ENCODE measurements around the gene TMEFF1. TPM values are rescaled to one million over a fixed set of nuclear protein-coding genes. Genes with fewer than 3 reads are reported as not detected.

TMEFF1 gene
- total and polyA plus RNA-seq, 2 experiments from 2014 or later = 0.34 to 0.43 TPM

GRCh38 chr9:100478192-100478591 is 5.2 kb downstream of the TMEFF1 start:
- no peaks in the 10 kb centered on the region for H3F3A ChIP-seq (ENCODE audit: insufficient read depth)
- no peaks in the 10 kb centered on the region for H4K20me1 ChIP-seq (ENCODE audit: insufficient read depth)
- WGBS, 2 experiments (ENCODE audit: low coverage in 1 of 2, low lambda C conversion rate in 2 of 2, missing lambda C conversion rate in 2 of 2) = 94 to 98% methylated on average over 6 of the region's 6 CpGs
- no peak overlapping the region for H3K9ac ChIP-seq
- 0 out of 2 replicates have a peak, but pooled peaks cover 4% of the 10 kb centered on the region for H3K4me1 ChIP-seq (ENCODE audit: insufficient read depth)
- H3K27me3 ChIP-seq (replicated peaks; ENCODE audit: insufficient read depth) = no peaks in the 10 kb centered on the region
- no peaks in the 10 kb centered on the region for H3K9me3 ChIP-seq (ENCODE audit: low read depth)
- H3K36me3 ChIP-seq (ENCODE audit: low read depth) = no peaks in the 10 kb centered on the region
- no peak overlapping the region for H3K4me2 ChIP-seq (ENCODE audit: unreplicated experiment)
- no peak overlapping the region for H3K4me3 ChIP-seq
- no peaks in the 10 kb centered on the region for H3K9me2 ChIP-seq (ENCODE audit: insufficient read depth)
- no peak overlapping the region for H2AFZ ChIP-seq
- DNase-seq = no peak
- TF ChIP-seq EZH2phosphoT487 (IDR thresholded peaks at IDR 0.05; ENCODE audit: insufficient read depth, low read depth) (no peak), EZH2 (IDR thresholded peaks at IDR 0.05; ENCODE audit: insufficient read depth, poor library complexity, severe bottlenecking) (no peak)
- in situ Hi-C loops (cut with MboI) = no loop called here
- H3K79me2 ChIP-seq (ENCODE audit: insufficient read depth) = peaks cover 10% of the 10 kb centered on the region; the same call in 1 of the 2 replicates
- no peak overlapping the region for H3K27ac ChIP-seq

- Histone ChIP-seq H4K20me1 (ENCODE audit: insufficient read depth) (no peaks in the 10 kb centered on the region), H3K9ac (no peak overlapping the region), H3K9me3 (ENCODE audit: low read depth) (no peaks in the 10 kb centered on the region), H3K4me3 (no peak overlapping the region), H3K27me3 (replicated peaks; ENCODE audit: insufficient read depth) (no peaks in the 10 kb centered on the region), H3K36me3 (ENCODE audit: low read depth) (no peaks in the 10 kb centered on the region), H2AFZ (no peak overlapping the region), H3K27ac (no peak overlapping the region), H3K4me1 (ENCODE audit: insufficient read depth) (no peaks in the 10 kb centered on the region), H3K4me2 (ENCODE audit: unreplicated experiment) (no peak overlapping the region), H3K79me2 (ENCODE audit: insufficient read depth) (peaks cover 10% of the 10 kb centered on the region), H3F3A (ENCODE audit: insufficient read depth) (no peaks in the 10 kb centered on the region), H3K9me2 (ENCODE audit: insufficient read depth) (no peaks in the 10 kb centered on the region)
- DNase-seq = no peak
- WGBS, 2 experiments (ENCODE audit: low coverage in 1 of 2, low lambda C conversion rate in 2 of 2, missing lambda C conversion rate in 2 of 2) = 79 to 82% methylated on average over 2 of the region's 2 CpGs
- TF ChIP-seq EZH2phosphoT487 (IDR thresholded peaks at IDR 0.05; ENCODE audit: insufficient read depth, low read depth) (no peak), EZH2 (IDR thresholded peaks at IDR 0.05; ENCODE audit: insufficient read depth, poor library complexity, severe bottlenecking) (no peak)
- in situ Hi-C loops (cut with MboI) = no loop called here
Measured at GRCh38 chr9:100479820-100480219, 6.9 kb downstream of the TMEFF1 start.

GRCh38 chr9:100485196-100485595 is 12.2 kb downstream of the TMEFF1 start:
- H3K27me3 ChIP-seq (replicated peaks; ENCODE audit: insufficient read depth) = no peaks in the 10 kb centered on the region
- no peak overlapping the region for H3K27ac ChIP-seq
- no peaks in the 10 kb centered on the region for H3K9me3 ChIP-seq (ENCODE audit: low read depth)
- H3K79me2 ChIP-seq (ENCODE audit: insufficient read depth) = peaks cover 18% of the 10 kb centered on the region
- no peaks in the 10 kb centered on the region for H3K9me2 ChIP-seq (ENCODE audit: insufficient read depth)
- H3K4me1 ChIP-seq (ENCODE audit: insufficient read depth) = no peaks in the 10 kb centered on the region
- H3K4me3 ChIP-seq = no peak overlapping the region
- no peak overlapping the region for H2AFZ ChIP-seq
- DNase-seq = no peak
- in situ Hi-C loops (cut with MboI) = no loop called here
- no peaks in the 10 kb centered on the region for H3F3A ChIP-seq (ENCODE audit: insufficient read depth)
- no peaks in the 10 kb centered on the region for H4K20me1 ChIP-seq (ENCODE audit: insufficient read depth)
- no peak overlapping the region for H3K9ac ChIP-seq
- no peaks in the 10 kb centered on the region for H3K36me3 ChIP-seq (ENCODE audit: low read depth)
- H3K4me2 ChIP-seq (ENCODE audit: unreplicated experiment) = no peak overlapping the region
- TF ChIP-seq EZH2 (IDR thresholded peaks at IDR 0.05; ENCODE audit: insufficient read depth, poor library complexity, severe bottlenecking) = no peak
- TF ChIP-seq EZH2phosphoT487 (IDR thresholded peaks at IDR 0.05; ENCODE audit: insufficient read depth, low read depth) = no peak
- WGBS, 2 experiments (ENCODE audit: low coverage in 1 of 2, low lambda C conversion rate in 2 of 2, missing lambda C conversion rate in 2 of 2) = 42 to 67% methylated on average over 1 of the region's 1 CpG

GRCh38 chr9:100486479-100487176 is 13.7 kb downstream of the TMEFF1 start:
- Histone ChIP-seq H3K9ac (no peak overlapping the region), H3K9me2 (ENCODE audit: insufficient read depth) (no peaks in the 10 kb centered on the region), H3K79me2 (ENCODE audit: insufficient read depth) (peaks cover 18% of the 10 kb centered on the region), H4K20me1 (ENCODE audit: insufficient read depth) (no peaks in the 10 kb centered on the region), H3K4me2 (ENCODE audit: unreplicated experiment) (no peak overlapping the region), H3K4me3 (no peak overlapping the region), H3K9me3 (ENCODE audit: low read depth) (no peaks in the 10 kb centered on the region), H2AFZ (no peak overlapping the region), H3F3A (ENCODE audit: insufficient read depth) (no peaks in the 10 kb centered on the region), H3K4me1 (ENCODE audit: insufficient read depth) (peaks cover 5% of the 10 kb centered on the region; the same call in 1 of the 2 replicates), H3K27ac (no peak overlapping the region), H3K27me3 (replicated peaks; ENCODE audit: insufficient read depth) (no peaks in the 10 kb centered on the region), H3K36me3 (ENCODE audit: low read depth) (no peaks in the 10 kb centered on the region)
- 84 to 88% methylated on average over 10 of the region's 10 CpGs for WGBS, 2 experiments (ENCODE audit: low coverage in 1 of 2, low lambda C conversion rate in 2 of 2, missing lambda C conversion rate in 2 of 2)
- in situ Hi-C loops (cut with MboI) = no loop called here
- no peak for DNase-seq
- no peak for TF ChIP-seq EZH2 (IDR thresholded peaks at IDR 0.05; ENCODE audit: insufficient read depth, poor library complexity, severe bottlenecking)
- TF ChIP-seq EZH2phosphoT487 (IDR thresholded peaks at IDR 0.05; ENCODE audit: insufficient read depth, low read depth) = no peak

All from GM23248 (cell line).